GM12865 (cell line): Measurements from ENCODE around the gene DHRS7B.
"Not testable (repeated sequence)": the region's sequence is repeated elsewhere in the genome, so short reads cannot be mapped to it uniquely, and the experiment has no call there.

ENCODE experiments used
- DNase-seq: peaks from one replicate; pipeline ENCODE4 v3.0.0; 2010; ENCODE audit warnings: low read depth
- H3K4me3 ChIP-seq: 2 replicates; pipeline ENCODE4 v1.5.1; 2011; ENCODE audit warnings: mild to moderate bottlenecking, low read depth, low read length, control low read depth
- CTCF ChIP-seq: IDR thresholded peaks from 2 replicates; pipeline ENCODE4 v1.5.1; 2011; ENCODE audit warnings: low read length, control low read depth, low read depth, inconsistent platforms; ENCODE audit not compliant: insufficient read depth; ENCODE audit errors: missing control alignments

Gene DHRS7B

GRCh38 chr17:21191698-21192097 lies 64.9 kb downstream of the DHRS7B start:
- TF ChIP-seq CTCF = no peak
- DNase-seq = no peak
- no peak overlapping the region for H3K4me3 ChIP-seq

- DNase-seq, H3K4me3 ChIP-seq: not testable (repeated sequence)
Observed at GRCh38 chr17:21192414-21192813, 65.7 kb downstream of the DHRS7B start.

- no peak overlapping the region for H3K4me3 ChIP-seq
- TF ChIP-seq CTCF = no peak
- DNase-seq = no peak
Observed at GRCh38 chr17:21193031-21193430, 66.3 kb downstream of the DHRS7B start.

GRCh38 chr17:21194226-21194625 lies 67.5 kb downstream of the DHRS7B start:
- H3K4me3 ChIP-seq = no peak overlapping the region
- DNase-seq = no peak
- TF ChIP-seq CTCF = no peak

- no peak for TF ChIP-seq CTCF
- DNase-seq = no peak
- H3K4me3 ChIP-seq = no peak overlapping the region
Observed at GRCh38 chr17:21194703-21195102, 67.9 kb downstream of the DHRS7B start.

GRCh38 chr17:21196126-21196525 lies 69.4 kb downstream of the DHRS7B start:
- no peak for TF ChIP-seq CTCF
- no peak for DNase-seq
- no peak overlapping the region for H3K4me3 ChIP-seq

GRCh38 chr17:21198411-21198810 lies 71.6 kb downstream of the DHRS7B start:
- TF ChIP-seq CTCF = no peak
- DNase-seq = no peak
- no peak overlapping the region for H3K4me3 ChIP-seq
